C4-2B (cell line): Measurements from ENCODE around the gene SCN4B.

Experiments
- CTCF ChIP-seq: fragments of 450-650 bp; conservative IDR thresholded peaks from 2 replicates; pipeline ENCODE4 v1.5.1; 2017; ENCODE audit warnings: mild to moderate bottlenecking
- ZFX ChIP-seq: fragments of 450-650 bp; IDR thresholded peaks from 2 replicates; pipeline ENCODE4 v1.6.1; 2017

- TF ChIP-seq CTCF = no peak
- TF ChIP-seq ZFX = no peak
Observed at GRCh38 chr11:118133816-118134215, 18.8 kb downstream of the SCN4B start.
